A549 (cell line): Measurements from ENCODE around the gene TSPAN14.

Source experiments
- CBX8 ChIP-seq: fragments of 200-600 bp; sonication (generic); IDR thresholded peaks from 2 replicates; pipeline ENCODE4 v1.6.1; 2016
- EP300 ChIP-seq, 2 experiments: fragments of >200 bp; sonication (Bioruptor Twin); formaldehyde crosslinking; IDR thresholded peaks; 2 replicates in 1 of 2; 3 replicates in 1 of 2; pipeline ENCODE4 v1.6.1; 2016 to 2017

GRCh38 chr10:80486785-80487420, 32.8 kb downstream of the TSPAN14 start:
- TF ChIP-seq CBX8 (no peak), EP300 (IDR thresholded peaks at IDR 0.05) (no peak)
